ENCODE measurements around the gene GREB1.

Gene GREB1

GRCh38 chr2:11675423-11676112 lies 141.7 kb downstream of the GREB1 start:
- Histone ChIP-seq H3K9me3 (ENCODE audit: control insufficient read depth, low read length) (peaks cover 6% of the 10 kb centered on the region), H3K9ac (ENCODE audit: low read length) (no peak overlapping the region), H3K4me3 (ENCODE audit: low read length) (no peak overlapping the region), H3K27me3 (replicated peaks; ENCODE audit: control insufficient read depth, insufficient read depth, low read length) (peaks cover 60% of the 10 kb centered on the region), H3K36me3 (ENCODE audit: control insufficient read depth, insufficient read depth, low read length, severe bottlenecking) (no peaks in the 10 kb centered on the region), H3K4me1 (ENCODE audit: control insufficient read depth, insufficient read depth, low read length) (peaks cover 11% of the 10 kb centered on the region)
- DNase-seq (ENCODE audit: low read depth), result no peak

DNA sequence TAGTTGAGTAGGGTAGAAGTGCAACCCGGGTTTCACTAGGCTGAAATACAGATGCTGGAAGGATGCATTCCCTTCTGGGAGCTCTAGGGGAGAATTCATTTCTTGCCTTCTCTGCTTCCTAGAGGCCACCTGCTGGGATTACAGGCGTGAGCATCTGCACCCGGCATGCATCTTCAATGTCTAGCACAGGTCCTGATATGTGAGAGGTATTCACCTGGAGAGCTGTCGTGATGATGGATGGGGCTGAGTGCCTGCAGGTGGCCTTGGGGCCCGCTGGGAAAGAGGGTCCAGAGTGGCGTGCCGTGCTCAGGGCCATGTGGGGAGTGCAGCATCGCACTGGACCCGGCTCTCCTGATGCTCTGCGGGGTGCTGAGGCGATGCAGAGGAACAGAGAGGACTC lies 142.8 kb downstream of the GREB1 start:
- Histone ChIP-seq H3K4me1 (ENCODE audit: control insufficient read depth, insufficient read depth, low read length) (peaks cover 15% of the 10 kb centered on the region), H3K27me3 (replicated peaks; ENCODE audit: control insufficient read depth, insufficient read depth, low read length) (peaks cover 55% of the 10 kb centered on the region), H3K36me3 (ENCODE audit: control insufficient read depth, insufficient read depth, low read length, severe bottlenecking) (no peaks in the 10 kb centered on the region), H3K4me3 (ENCODE audit: low read length) (no peak overlapping the region), H3K9me3 (ENCODE audit: control insufficient read depth, low read length) (peaks cover 6% of the 10 kb centered on the region), H3K9ac (ENCODE audit: low read length) (no peak overlapping the region)
- no peak for DNase-seq (ENCODE audit: low read depth)

GRCh38 chr2:11677136-11678055 lies 143.6 kb downstream of the GREB1 start:
- peaks cover 58% of the 10 kb centered on the region for H3K27me3 ChIP-seq (replicated peaks; ENCODE audit: control insufficient read depth, insufficient read depth, low read length)
- DNase-seq (ENCODE audit: low read depth), result no peak
- H3K36me3 ChIP-seq (ENCODE audit: control insufficient read depth, insufficient read depth, low read length, severe bottlenecking), result no peaks in the 10 kb centered on the region
- no peak overlapping the region for H3K9ac ChIP-seq (ENCODE audit: low read length)
- peaks cover 15% of the 10 kb centered on the region for H3K4me1 ChIP-seq (ENCODE audit: control insufficient read depth, insufficient read depth, low read length)
- H3K9me3 ChIP-seq (ENCODE audit: control insufficient read depth, low read length), result peaks cover 6% of the 10 kb centered on the region
- H3K4me3 ChIP-seq (ENCODE audit: low read length), result no peak overlapping the region

DNA sequence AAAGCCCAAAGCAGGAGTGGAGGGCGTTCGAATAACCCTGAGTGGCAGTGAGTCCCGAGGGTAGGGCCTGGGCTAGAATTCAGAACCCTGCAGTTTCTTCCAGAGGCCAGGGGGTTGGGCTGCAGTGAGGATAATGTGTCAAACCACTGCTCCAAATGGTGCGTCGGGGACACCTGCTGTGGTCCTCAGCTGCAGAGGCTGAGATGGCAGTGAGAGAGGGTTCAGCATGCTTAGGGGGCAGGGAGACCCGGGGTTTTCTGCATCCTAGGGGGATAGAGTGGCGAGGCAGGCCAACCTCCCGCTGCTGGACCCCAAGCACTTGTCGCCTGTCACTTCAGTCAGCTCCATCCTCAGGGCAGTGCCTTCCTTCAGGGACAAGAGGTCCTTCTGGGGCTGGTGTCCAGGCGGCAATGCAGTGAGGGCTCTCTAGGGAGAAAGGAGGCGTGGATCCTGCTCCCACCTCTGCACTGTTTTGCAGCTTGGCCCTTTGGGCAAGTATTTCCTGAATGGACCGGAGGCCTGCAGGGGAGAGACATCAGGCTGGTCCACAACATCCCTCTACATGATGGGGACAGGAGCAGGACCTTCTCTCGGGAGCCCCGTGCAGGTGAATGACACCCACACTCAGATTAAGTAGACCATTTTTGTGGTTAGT lies 144.6 kb downstream of the GREB1 start:
- peaks cover 68% of the 10 kb centered on the region for H3K27me3 ChIP-seq (replicated peaks; ENCODE audit: control insufficient read depth, insufficient read depth, low read length)
- peaks cover 6% of the 10 kb centered on the region for H3K9me3 ChIP-seq (ENCODE audit: control insufficient read depth, low read length)
- no peak overlapping the region for H3K9ac ChIP-seq (ENCODE audit: low read length)
- no peaks in the 10 kb centered on the region for H3K36me3 ChIP-seq (ENCODE audit: control insufficient read depth, insufficient read depth, low read length, severe bottlenecking)
- no peak overlapping the region for H3K4me3 ChIP-seq (ENCODE audit: low read length)
- H3K4me1 ChIP-seq (ENCODE audit: control insufficient read depth, insufficient read depth, low read length), result peaks cover 15% of the 10 kb centered on the region
- no peak for DNase-seq (ENCODE audit: low read depth)

- no peak overlapping the region for H3K4me3 ChIP-seq (ENCODE audit: low read length)
- no peaks in the 10 kb centered on the region for H3K36me3 ChIP-seq (ENCODE audit: control insufficient read depth, insufficient read depth, low read length, severe bottlenecking)
These were observed 145.2 kb downstream of the GREB1 start for GRCh38 chr2:11679016-11679415.

GRCh38 chr2:11679486-11680181 lies 145.8 kb downstream of the GREB1 start:
- peaks cover 6% of the 10 kb centered on the region for H3K9me3 ChIP-seq (ENCODE audit: control insufficient read depth, low read length)
- H3K9ac ChIP-seq (ENCODE audit: low read length), result no peak overlapping the region
- H3K4me3 ChIP-seq (ENCODE audit: low read length), result no peak overlapping the region
- peaks cover 78% of the 10 kb centered on the region for H3K27me3 ChIP-seq (replicated peaks; ENCODE audit: control insufficient read depth, insufficient read depth, low read length)
- DNase-seq (ENCODE audit: low read depth), result no peak
- H3K36me3 ChIP-seq (ENCODE audit: control insufficient read depth, insufficient read depth, low read length, severe bottlenecking), result no peaks in the 10 kb centered on the region
- H3K4me1 ChIP-seq (ENCODE audit: control insufficient read depth, insufficient read depth, low read length), result peaks cover 15% of the 10 kb centered on the region

More at GRCh38 chr2:11679016-11679415, 145.2 kb downstream of the GREB1 start:
- H3K4me1 ChIP-seq (ENCODE audit: control insufficient read depth, insufficient read depth, low read length), result peaks cover 15% of the 10 kb centered on the region
- H3K27me3 ChIP-seq (replicated peaks; ENCODE audit: control insufficient read depth, insufficient read depth, low read length), result peaks cover 74% of the 10 kb centered on the region
- no peak overlapping the region for H3K9ac ChIP-seq (ENCODE audit: low read length)
- peaks cover 6% of the 10 kb centered on the region for H3K9me3 ChIP-seq (ENCODE audit: control insufficient read depth, low read length)
- DNase-seq (ENCODE audit: low read depth), result no peak

DNA sequence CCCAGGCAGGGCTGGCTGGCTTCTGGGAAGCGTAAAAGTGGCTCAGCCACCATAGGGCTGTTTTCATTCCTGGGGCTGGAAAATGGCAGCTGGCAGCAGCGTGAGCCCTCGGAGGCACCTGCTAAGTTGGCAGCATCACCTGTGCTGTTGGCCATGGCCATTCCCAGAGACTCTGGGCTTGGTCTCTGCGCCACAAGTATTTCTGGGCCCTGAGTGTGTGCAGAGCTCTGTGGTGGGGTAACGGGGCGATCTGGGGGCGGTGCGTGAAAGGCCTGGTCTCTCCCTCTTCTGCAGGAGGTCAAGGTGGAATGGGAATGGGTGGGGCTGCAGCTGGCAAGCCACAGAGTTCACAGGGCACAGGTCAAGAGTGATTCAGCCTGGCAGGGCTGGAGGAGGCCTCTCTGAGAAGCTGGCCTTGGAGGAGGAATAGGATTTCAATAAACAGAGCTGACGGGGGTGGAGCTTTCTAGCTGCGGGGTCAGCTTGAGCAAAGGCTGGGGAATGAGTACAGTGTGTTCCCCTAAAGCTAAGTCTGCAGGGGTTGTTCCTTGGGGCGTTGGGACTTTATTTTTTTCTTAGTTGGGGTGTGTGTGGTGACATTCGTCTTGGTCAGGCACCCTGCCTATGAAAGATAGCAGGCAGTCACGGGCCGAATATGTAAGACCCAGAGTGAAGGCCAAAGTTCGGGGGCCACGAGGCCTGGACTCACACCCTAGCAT lies 146.5 kb downstream of the GREB1 start:
- Histone ChIP-seq H3K9ac (ENCODE audit: low read length) (no peak overlapping the region), H3K9me3 (ENCODE audit: control insufficient read depth, low read length) (peaks cover 4% of the 10 kb centered on the region), H3K27me3 (replicated peaks; ENCODE audit: control insufficient read depth, insufficient read depth, low read length) (peaks cover 79% of the 10 kb centered on the region), H3K4me3 (ENCODE audit: low read length) (no peak overlapping the region), H3K36me3 (ENCODE audit: control insufficient read depth, insufficient read depth, low read length, severe bottlenecking) (no peaks in the 10 kb centered on the region), H3K4me1 (ENCODE audit: control insufficient read depth, insufficient read depth, low read length) (peaks cover 15% of the 10 kb centered on the region)
- peak; percentile 60 for DNase-seq (ENCODE audit: low read depth)

DNA sequence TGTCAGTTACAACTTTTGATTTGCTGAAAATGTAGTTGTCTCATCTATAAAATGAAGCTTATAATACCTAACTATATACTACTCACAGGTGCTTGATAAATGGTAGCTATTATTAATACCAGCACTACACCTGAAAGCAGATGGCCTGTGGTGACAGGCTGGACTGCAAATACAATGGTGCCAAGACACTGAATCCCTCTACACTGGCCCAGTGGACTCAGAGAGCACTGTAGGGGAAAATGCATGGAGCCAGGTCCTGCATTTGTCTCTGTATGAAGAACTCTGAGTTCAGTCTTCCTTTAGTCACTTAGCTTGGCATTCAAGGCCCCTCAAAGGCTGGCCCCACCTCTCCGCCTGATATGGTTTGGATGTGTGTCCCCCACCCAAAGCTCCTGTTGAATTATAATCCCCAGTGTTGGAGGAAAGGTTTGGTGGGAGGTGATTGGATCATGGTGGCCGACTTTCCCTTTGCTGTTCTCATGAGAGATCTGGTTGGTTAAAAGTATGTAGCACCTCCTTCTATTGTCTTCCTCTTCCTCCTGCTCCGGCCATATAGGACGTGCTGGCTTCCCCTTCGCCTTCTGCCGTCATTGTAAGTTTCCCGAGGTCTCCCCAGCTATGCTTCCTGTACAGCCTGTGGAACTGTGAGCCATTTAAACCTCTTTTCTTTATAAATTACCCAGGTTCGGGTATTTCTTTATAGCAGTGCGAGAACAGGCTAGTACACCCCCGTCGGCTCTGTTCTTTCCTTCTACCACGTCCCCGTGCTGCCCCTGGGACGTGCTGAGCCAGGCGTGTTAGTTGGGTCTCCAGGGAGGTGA lies 147.3 kb downstream of the GREB1 start:
- Histone ChIP-seq H3K36me3 (ENCODE audit: control insufficient read depth, insufficient read depth, low read length, severe bottlenecking) (no peaks in the 10 kb centered on the region), H3K27me3 (replicated peaks; ENCODE audit: control insufficient read depth, insufficient read depth, low read length) (peaks cover 76% of the 10 kb centered on the region), H3K9ac (ENCODE audit: low read length) (no peak overlapping the region), H3K4me1 (ENCODE audit: control insufficient read depth, insufficient read depth, low read length) (peaks cover 15% of the 10 kb centered on the region), H3K9me3 (ENCODE audit: control insufficient read depth, low read length) (no peaks in the 10 kb centered on the region), H3K4me3 (ENCODE audit: low read length) (no peak overlapping the region)
- DNase-seq (ENCODE audit: low read depth), result no peak

- H3K9ac ChIP-seq (ENCODE audit: low read length), result no peak overlapping the region
- H3K36me3 ChIP-seq (ENCODE audit: control insufficient read depth, insufficient read depth, low read length, severe bottlenecking), result no peaks in the 10 kb centered on the region
- no peaks in the 10 kb centered on the region for H3K9me3 ChIP-seq (ENCODE audit: control insufficient read depth, low read length)
- peak; percentile 24 for DNase-seq (ENCODE audit: low read depth)
- H3K4me1 ChIP-seq (ENCODE audit: control insufficient read depth, insufficient read depth, low read length), result peaks cover 15% of the 10 kb centered on the region
- H3K27me3 ChIP-seq (replicated peaks; ENCODE audit: control insufficient read depth, insufficient read depth, low read length), result peaks cover 67% of the 10 kb centered on the region
- no peak overlapping the region for H3K4me3 ChIP-seq (ENCODE audit: low read length)
These were observed 148.1 kb downstream of the GREB1 start for GRCh38 chr2:11681722-11682589.

Data from adipocyte (in vitro differentiated cells).